ENCODE data around the gene IRF2BPL. TPM values are rescaled to one million over a fixed set of nuclear protein-coding genes. Genes with fewer than 3 reads are reported as not detected.

Gene IRF2BPL
- total RNA-seq, 4 donors from 2014 or later: 10.3 to 20.6 (median 16.4) TPM

GRCh38 chr14:76976240-76977005 lies 52.1 kb downstream of the IRF2BPL start:
- Histone ChIP-seq H3K9me3 (peaks cover 0 to under 1% (median 0%) of the 10 kb centered on the region in 4 donors), H3K4me3 (no peak overlapping the region), H3K36me3 (no peaks in the 10 kb centered on the region), H3K4me1 (peaks cover 0 to 5% (median 0%) of the 10 kb centered on the region in 4 donors), H3K27ac (no peak overlapping the region), H3K27me3 (no peaks in the 10 kb centered on the region)
- TF ChIP-seq CTCF (IDR thresholded peaks at IDR 0.05) (no peak), POLR2A (IDR thresholded peaks at IDR 0.05) (no peak)
- DNase-seq: no peak

- Histone ChIP-seq H3K4me1 (peaks cover 0 to 5% (median under 1%) of the 10 kb centered on the region in 4 donors), H3K4me3 (no peak overlapping the region), H3K27ac (no peak overlapping the region), H3K9me3 (no peaks in the 10 kb centered on the region), H3K27me3 (no peaks in the 10 kb centered on the region), H3K36me3 (no peaks in the 10 kb centered on the region)
- TF ChIP-seq CTCF (IDR thresholded peaks at IDR 0.05) (no peak), POLR2A (IDR thresholded peaks at IDR 0.05) (no peak)
- no peak for DNase-seq
Measured at GRCh38 chr14:76975812-76976211, 52.7 kb downstream of the IRF2BPL start.

GRCh38 chr14:76975051-76975450 lies 53.5 kb downstream of the IRF2BPL start:
- Histone ChIP-seq H3K27ac (no peak overlapping the region), H3K9me3 (no peaks in the 10 kb centered on the region), H3K27me3 (no peaks in the 10 kb centered on the region), H3K4me1 (peaks cover 0 to 7% (median 2%) of the 10 kb centered on the region in 4 donors), H3K36me3 (no peaks in the 10 kb centered on the region), H3K4me3 (no peak overlapping the region)
- no peak for DNase-seq
- TF ChIP-seq CTCF (IDR thresholded peaks at IDR 0.05) (no peak), POLR2A (IDR thresholded peaks at IDR 0.05) (no peak)

Other genes starting within 250 kb of the IRF2BPL start
- gene ANGEL1, start 215.8 kb downstream of the IRF2BPL start, total RNA-seq: 10 to 100 TPM in 3 of 4 donors, 1 to 10 TPM in 1; 9.8 to 15.7 (median 13.0) TPM
- not detected for gene LRRC74A, start 202.3 kb downstream of the IRF2BPL start, total RNA-seq
- 10 to 100 TPM; 22.3 to 66.7 (median 52.1) TPM for gene CIPC, start 69.5 kb upstream of the IRF2BPL start, total RNA-seq
- under 1 TPM in 1 of 4 donors, not detected in 3; 0.57 TPM for gene ZDHHC22, start 113.1 kb upstream of the IRF2BPL start, total RNA-seq
- gene TMEM63C, start 153.1 kb upstream of the IRF2BPL start, total RNA-seq: 10 to 100 TPM in 2 of 4 donors, 1 to 10 TPM in 2; 3.3 to 43.7 (median 11.3) TPM
- not detected for gene NGB, start 242.5 kb upstream of the IRF2BPL start, total RNA-seq